GM20431 (cell line): ENCODE data around the gene HOXB7.

Source experiments
- in situ Hi-C: fragments of 300-500 bp; cut with MseI, MboI; formaldehyde crosslinking; loops from one replicate; pipeline ENCODE4 v1.15.0; 2020; ENCODE audit warnings: low sequenced_read_pairs; ENCODE audit not compliant: unreplicated experiment

HOXB7 gene

DNA sequence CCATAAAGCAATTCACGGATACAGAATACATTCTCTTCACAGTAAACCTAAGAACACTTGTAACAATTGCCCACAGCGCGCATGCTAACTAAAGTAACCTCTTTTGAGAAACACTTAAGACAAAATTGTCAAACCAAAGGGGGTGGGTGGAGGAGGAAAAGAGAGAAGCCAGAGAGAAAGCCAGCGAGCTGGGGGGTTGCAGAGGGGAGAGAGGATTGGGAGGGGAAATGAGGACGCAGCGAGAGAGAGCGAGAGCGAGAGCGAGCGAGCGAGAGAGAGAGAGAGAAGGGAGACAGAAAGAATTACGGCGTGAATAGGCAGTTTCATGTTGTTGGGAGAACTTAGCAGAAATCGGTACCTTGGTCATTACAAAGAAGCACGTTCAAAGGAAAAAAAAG is 1.6 kb upstream of the HOXB7 start:
- in situ Hi-C loops: no loop called here

DNA sequence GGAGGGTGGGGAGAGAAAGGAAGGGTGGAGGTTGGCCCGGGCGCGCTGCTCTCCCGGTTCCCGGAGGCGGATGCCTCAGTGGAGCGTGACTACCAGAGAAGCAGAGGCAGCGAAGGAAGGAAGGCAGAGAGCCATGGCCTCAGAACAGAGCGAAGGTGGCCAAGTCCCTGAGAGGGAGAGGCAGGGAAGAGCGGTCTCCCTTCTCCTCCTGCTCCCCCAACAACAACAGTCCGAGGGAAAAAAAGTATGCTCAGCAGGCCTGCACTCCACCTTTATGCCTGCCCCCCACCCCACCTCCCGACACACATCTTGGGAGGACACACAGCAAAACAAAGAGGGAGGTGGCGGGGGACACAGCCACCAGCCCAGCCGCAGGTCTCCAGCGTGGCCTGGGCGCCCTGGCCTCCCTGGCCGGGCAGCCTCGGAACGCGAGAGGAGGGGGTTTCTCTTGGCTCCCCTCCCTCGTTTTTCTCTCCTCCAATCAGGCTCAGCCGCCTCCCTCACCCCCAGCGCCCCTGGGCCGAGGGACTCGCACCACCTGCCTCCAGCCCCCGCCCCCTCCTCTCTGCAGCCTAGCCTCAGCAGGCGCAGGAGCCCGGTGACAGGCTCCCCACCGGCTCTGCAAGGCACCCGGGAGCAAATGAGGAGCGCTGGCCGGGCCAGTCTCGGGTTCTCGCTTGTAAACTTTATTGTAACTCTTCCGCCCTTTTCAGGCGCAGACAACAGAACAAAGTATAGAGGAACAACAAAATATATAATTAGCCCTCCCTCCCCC is 1.1 kb upstream of the HOXB7 start:
- in situ Hi-C loops: no loop called here

DNA sequence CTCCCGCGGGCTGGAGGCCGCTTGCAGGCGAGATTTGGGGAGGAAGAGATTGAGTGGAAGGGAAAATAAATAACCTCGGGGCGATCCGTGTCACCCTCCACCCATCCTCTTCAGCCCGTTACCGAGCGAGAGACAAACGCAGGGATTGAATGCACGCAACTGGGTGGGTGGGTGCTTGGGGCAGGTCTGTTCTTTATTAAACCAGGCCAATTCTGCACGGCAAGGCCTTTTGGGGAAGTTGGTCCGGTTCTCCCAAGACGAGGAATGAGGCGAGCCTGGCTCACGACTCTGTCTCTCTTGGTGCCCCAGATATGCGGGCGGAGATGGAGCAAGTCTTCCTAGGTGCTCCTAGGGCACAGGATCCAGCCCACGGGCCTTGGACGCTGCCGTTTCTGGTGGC is 396 bp upstream of the HOXB7 start:
- in situ Hi-C loops: no loop called here

DNA sequence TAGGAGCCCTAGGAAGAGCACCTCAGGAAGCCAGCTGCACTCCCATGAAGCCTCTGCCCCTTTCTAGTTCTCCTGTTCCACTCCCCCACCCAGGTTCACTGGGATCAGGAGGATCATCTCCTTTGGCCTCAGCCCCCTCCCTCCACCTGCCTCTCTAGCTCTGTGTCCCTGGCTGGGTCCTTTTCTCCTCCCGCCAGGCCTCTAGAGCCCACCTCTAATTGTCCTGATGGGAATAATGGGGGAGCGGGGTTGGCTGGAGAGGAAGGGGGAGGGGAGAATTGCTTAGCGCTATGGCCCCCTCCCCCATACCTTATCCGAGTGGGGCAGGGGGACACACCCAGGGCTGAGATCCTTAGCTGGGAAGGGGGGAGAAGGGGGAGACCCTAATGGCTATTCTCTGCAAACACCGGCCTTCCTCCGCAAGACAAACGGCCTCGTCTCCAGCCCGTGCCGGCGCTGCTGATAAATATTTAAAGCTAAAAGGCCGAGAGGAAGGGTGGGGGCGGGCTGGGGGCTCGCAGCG is 997 bp downstream of the HOXB7 start:
- in situ Hi-C loops: no loop called here

DNA sequence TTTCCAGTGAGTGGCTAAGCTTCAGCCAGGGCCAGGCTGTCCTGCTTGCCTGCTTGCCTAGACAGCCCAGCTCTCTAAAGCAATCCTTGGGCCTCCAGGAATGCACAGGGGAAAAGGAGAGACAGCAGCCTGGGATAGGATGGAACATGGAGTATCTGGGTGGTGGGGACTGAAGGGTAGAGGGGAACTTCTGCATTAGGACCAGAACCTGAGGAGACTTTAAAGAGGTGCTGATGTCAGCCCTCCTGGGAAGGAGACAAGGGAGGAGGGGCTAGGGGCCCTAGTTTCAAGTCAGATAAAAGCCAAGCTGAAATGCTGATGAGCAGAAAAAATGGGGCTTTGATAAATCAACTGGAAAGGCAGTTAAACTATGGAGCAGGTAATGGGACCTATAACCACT is 1.8 kb downstream of the HOXB7 start:
- in situ Hi-C loops: no loop called here

DNA sequence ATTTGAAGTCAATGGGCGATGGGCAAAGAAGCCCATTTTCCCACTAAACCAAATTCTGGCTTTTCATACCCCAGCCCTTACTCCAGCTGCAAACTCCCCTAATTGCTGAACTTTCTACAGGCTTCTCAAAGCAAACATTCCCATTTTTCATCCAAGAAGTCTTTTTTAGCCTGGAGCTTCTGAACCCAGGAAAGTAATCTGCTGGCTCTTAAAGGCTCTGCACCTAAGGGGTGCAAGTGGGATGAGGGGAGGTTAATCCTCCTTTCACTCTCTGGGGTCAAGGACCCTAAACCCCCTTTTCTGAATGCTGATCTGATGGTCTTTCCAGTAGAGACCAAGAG is 2.4 kb downstream of the HOXB7 start:
- in situ Hi-C loops: no loop called here

DNA sequence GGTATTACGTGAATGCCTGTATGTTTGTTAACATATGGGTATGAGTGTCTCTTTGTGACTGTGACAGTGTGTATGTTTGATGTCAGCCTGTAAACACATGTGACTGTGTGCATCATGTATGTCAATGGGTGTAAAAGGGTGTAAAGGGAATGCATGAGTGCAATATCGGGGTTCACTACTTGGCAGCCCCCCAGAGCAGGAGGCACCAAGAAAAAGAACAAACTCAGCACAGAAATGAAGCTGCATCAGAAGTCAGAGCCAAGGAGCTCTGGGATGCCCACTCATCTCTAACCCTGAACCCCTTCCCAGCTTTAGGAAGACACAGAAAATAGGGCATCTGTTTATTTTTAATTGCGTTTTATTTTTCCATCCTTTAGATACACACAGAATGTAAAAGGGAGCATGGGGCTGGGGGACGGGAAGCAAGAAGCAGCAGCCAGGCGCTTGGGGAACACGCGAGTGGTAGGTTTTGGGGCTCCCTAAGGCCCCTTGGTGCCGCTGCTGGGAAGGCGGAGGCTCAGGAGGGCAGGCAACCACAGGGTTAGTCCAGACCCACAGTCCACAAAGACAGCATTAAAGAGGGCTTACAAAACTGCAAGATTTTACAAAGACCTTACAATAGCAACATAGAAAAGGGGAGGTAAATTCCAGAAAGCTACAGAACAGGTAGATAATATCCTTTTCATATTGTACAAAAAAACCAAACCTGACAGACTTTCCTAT is 3.8 kb downstream of the HOXB7 start:
- in situ Hi-C loops: no loop called here

DNA sequence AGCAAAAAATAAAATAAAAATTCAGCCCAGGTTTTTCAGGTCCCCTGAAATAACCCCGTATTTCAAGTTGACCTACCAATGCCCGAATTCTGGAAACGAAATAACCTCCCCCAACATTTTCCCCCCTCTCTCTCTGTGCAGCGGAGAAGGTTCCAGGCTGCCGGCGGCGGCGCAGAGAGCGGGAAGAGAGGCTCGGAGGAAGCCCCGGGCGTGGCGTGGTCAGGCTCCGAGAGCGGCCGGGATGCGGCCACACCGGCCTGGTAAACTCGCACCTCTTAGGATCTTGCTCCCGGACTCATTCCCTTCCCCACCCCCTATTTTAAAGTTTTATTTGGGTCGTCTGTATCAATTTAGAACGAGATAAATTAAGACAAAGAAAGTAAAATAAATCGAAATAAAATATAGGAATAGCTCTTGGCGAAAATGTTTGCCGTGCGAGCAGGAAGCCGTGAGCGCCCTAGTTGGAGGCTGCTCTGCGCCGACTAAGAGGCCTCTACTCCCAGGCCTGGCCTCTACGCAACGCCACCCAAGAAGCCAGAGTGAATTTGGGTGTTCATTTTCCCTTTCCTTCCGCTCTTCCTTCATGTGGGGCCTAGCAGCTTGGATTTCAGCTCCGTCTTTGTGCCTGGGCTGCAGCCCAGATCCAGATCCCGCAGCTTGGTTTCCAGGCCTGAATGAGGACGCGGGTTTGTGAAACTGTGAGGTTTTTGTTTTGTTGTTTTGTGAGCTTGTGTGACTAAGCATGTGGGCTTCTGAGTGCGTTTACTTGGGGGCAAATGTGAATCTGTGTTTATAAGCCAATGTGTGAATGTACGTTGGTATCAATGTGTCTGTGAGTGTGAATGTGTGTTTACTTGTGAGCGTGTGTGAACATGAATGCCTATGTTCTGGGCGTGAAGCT is 4.6 kb downstream of the HOXB7 start:
- in situ Hi-C loops: no loop called here

DNA sequence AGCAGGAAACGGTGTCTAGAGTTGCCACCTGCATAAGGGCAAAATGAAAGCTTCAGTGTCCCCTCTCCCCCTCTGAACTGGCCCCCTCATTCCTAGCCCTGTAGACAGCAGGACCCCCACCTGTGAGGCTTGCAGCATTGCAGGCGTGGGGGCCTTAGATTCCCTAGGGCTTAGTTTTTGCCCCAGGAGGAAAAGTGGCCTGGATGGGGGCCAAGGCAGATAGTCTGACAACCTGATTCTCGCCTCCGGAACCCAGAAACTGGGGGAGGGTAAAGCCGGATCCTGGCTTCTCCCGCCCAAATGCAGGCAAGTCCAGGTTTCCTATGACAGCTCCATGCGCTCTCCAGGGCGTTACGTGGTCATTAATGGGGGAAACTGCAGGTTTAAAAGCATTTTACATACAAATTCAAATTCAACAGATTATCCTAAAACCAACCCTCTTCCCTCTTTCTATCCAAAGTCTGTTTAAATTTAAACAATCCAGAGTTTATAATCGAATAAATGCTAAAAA is 5.4 kb downstream of the HOXB7 start:
- in situ Hi-C loops: no loop called here

DNA sequence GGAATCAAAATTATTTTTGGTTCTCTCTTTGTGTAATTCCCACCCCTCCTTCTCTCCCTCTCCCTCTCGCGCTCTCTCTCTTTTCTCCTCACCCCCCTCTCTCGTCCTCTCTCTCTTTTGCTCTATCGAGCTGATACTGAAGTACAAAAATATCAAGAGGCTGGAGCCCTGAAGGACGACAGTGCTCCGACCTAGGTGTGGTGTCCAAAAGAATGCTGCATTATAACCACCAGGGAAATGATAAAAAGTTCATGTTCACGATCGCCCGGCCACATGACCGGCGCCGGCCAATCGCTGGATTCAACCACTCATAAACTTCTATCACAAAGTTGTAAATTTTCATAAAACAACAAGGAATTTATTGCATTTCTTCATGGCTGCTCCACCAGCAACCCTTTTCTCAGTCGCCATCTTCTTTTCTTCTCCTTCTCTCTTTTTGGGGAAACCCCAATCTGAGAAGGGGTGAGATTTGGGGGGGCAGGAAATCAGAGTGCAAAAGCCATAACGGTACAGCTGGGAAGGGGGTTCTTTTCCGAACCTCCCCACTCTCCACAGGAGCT is 6.0 kb downstream of the HOXB7 start, which contains the start of gene HOXB6:
HOXB6 (minus strand) TSS at position 217 of the 560 bp plus-strand sequence. CDS start 6,836 bp downstream, outside the sequence.
- in situ Hi-C loops: no loop called here

DNA sequence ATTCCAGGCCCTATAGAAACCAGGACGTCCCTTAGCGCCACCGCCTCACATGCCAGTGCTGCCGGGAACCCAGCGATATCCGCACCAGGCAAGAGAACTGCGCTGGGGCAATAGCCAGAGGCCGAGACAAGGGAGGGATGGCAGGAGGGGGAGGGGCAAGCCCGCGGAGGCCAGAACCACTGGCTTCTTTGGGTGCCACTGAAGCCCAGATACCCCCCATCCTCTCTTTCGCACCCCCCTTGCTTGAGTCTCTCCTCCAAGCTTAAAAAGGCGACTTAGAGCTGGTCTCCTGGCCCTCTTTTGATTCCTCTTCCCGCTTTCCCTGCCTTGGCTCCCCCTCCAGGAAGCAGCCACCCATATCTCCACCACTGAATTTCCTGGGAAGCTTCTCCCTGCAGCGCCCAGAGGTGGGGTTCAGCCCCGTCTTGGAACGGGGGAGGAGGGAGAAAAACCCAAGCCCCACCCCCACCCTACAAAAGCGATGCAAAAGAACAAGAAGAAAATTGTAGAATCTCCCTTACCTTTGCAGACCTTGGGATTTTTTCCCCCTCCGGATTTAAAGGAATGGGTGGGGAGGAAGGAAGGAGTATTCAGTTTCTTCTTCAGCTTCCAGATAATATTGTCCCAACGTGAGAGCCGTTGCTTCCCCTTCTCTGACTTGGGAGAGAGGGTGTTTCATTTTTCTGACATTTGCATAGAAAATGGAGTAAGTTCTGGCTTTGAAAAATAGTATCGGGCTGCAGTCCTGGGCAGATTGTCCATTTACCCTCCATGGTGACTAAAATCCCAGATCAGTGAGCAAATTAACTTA is 6.7 kb downstream of the HOXB7 start:
- in situ Hi-C loops: no loop called here

DNA sequence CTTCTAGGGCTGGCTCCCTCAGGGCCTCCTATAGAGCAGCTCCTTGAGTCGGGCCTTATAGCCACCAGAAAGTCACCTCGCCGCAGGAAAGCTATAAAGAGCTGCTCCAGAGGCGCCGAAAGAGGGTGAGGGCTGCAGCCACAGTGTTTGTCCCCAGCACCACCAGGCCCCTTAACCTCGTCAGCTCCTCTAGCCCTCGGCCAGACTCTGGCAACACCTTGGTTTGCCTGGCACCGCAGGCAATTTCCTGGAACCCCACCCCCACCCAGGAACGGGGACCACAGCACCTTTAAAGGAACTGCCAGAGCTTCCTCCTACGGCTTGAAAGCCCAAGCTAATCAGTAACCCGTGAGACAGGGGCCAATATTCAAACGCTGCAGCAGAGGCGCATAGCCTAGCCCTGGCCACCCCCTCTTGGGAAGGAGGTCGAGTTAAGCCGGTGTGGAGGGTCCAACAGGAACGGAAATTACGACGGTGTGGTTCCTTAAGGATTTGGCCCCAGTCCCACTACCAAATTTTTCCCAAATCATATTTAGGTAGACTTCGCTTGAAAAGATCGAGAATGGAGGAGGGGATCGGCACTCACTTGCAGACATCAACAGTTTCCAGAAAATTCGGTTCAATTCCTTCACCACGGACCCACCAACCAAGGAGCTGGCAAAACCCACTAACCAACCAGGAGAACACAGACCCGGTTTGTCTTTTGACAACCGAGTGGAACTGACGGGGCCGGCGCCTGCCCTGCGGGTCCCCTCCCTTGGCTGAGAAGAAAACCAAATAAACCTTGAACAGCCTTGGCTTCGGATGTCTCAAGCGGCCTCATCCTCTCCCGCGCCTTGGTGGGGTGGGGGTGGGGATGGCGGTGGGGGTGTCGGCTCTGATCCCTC is 9.0 kb downstream of the HOXB7 start:
- in situ Hi-C loops: no loop called here

DNA sequence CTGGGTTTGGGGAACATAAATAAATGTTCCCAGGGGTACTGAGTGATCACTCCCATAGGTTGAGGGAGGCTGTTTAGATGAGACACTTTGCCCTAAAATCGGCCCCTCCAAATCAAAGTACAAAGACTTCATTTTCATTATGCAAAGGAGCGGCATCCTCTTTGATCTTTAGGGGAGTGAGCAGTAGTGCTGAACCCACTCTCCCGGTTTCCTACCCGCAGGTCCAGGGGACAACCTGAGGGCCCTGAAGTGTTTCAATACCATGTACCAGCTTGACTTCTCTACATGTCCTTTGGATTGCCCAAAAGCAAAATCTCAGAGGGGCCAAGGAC is 9.6 kb downstream of the HOXB7 start:
- in situ Hi-C loops: no loop called here

DNA sequence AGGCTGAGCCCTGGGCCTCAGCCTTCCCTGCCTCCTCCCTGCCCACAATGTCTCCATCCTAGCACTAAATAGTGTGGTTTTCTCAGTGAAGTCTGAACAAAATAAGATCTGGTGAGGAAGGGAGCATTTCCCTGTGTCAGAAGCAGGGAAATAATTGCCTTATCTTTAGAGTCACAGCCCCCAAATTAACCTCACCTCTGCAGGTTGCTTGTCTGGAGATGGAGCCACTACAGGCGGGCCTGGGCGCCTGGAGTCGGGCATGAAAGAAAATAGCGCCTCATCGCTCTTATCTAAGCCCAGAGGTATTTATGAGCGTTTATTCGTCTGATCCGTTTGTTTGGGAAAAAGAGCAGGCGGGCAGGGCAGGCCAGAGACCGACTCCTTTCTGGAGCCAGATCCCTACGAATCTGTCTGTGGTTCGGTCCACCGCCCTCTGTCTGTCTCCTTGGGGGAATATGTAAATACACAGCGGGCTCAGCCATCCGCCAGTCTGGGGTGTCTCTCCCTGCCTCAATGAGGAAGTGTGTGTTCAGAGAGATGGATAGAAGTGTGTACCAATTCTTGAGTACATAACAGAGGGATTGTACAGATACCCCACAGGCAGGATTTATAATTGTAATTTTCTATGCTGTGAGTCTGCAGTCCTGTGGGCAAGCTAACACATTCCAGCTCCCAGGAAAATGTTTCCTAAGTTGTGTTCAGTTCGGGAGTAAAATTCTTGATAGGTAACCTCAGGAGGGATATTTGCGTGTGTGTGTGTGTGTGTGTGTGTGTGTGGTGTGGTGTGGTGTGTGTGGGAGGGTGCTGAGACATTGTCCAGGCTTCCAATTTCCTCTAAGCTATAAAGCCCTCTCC is 10.3 kb downstream of the HOXB7 start:
- in situ Hi-C loops: no loop called here

DNA sequence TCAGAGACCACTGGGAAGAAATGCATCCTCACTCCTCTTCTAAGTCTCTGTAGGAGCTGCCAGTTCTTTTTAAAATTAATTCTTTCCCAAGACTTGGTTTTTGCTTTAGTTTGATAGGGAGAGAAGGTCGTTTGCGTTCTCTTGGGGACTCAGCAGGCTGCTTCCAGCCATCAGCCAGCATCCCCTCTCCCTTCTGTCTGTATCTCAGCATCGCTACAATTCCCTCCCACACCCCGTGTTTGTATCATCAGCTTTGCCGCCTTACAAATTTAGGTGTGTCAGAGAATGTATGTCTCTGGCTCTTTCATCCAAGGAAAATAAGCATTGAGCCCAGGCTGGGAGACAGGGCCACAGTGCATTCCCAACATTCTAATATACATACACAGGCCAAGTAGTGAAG is 11.5 kb downstream of the HOXB7 start:
- in situ Hi-C loops: no loop called here

DNA sequence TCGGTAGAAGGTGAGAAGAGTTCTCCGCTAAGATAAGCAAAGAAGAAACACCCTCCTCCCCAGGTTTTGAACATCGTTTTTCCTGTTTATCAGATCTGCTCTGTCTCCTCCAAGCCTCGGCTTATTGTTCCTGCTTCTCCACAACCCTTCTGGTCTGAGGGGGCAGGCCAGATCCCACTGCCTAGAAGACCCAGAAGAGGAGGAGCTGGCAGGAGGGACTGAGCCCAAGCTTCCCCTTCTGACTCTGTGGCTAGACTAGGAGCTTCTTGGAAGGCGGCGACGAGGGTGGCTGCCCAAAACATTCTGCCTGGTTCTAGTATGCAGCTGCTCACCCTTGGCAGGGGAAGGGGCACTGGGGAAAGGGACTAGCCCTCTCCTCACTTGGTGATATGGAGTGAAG is 12.1 kb downstream of the HOXB7 start:
- in situ Hi-C loops: no loop called here

DNA sequence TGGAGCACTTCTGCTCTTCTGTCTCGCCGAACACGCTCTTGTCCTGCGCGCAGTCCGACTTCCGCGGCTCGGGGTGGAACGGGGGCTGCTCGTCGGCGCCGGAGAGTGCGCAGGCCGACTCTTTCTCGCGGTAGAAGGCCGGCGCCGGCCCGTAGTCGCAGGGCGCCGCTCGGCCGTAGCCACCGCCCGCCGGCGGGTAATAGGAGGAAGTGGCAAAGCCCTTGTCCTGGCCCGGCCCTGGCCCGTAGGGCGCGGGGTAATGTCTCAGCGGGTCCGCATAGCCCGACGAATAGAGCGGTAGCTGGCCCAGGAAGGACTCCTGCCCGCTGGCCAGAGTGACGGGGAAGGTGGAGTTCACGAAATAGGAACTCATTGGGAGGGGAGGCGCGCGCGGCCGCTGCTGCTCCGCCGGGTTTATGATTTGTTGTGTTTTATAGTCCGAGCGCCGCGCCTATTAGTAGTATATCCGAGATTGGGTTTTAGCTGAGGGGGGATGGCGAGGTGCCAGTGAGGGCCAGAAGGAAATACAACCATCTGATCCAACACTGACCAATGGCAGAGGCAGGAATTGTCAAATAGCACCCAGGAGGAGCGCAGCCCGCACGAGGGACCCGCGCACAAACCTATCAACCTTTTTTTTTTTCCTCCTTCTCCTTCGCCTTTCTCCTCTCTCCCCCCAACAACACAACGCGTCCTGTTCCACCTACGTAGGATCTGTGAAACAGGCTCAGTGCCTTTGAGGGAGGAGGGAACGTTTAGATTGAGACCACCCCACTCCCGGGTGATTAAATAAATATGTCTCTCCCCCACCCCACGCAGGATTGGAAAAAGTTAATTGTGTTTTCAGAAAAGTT is 12.8 kb downstream of the HOXB7 start:
- in situ Hi-C loops: no loop called here
